Activated CD4-positive, alpha-beta T cell treated with anti-CD3 and anti-CD28 coated beads, Interleukin-2, amount 10 ng/mL, durations not matched to agents 7 days and 5 days (primary cell): ENCODE measurements around the gene MET. TPM values are rescaled to one million over a fixed set of nuclear protein-coding genes. Genes with fewer than 3 reads are reported as not detected.
"Not testable (repeated sequence)": the region's sequence is repeated elsewhere in the genome, so short reads cannot be mapped to it uniquely, and the experiment has no call there.

Experiments used
- CTCF ChIA-PET: fragments of 350-600 bp; sonication (Branson Sonifier 250); formaldehyde crosslinking; loops from one replicate; lab custom pipeline; 2021; ENCODE audit warnings: antibody characterized with exemption; lab: Charles Lee
- POLR2A ChIA-PET: fragments of 350-600 bp; sonication (Branson Sonifier 250); formaldehyde crosslinking; loops from one replicate; lab custom pipeline; 2021; ENCODE audit warnings: antibody characterized with exemption; lab: Charles Lee
- DNase-seq: peaks from one replicate; pipeline ENCODE4 v3.0.0-alpha.2; 2020
- H3K27ac Mint-ChIP-seq: one replicate; pipeline ENCODE4 v1.8.0; 2021; ENCODE audit warnings: mild to moderate bottlenecking, moderate library complexity, mixed read lengths
- H3K27me3 Mint-ChIP-seq: one replicate; pipeline ENCODE4 v1.8.0; 2021; ENCODE audit warnings: mixed read lengths
- H3K36me3 Mint-ChIP-seq: one replicate; pipeline ENCODE4 v1.8.0; 2021; ENCODE audit warnings: low read depth, mixed read lengths
- H3K4me1 Mint-ChIP-seq: one replicate; pipeline ENCODE4 v1.8.0; 2021; ENCODE audit warnings: mixed read lengths
- H3K4me3 Mint-ChIP-seq: one replicate; pipeline ENCODE4 v1.8.0; 2021; ENCODE audit warnings: mild to moderate bottlenecking, moderate library complexity, mixed read lengths
- H3K9me3 Mint-ChIP-seq: one replicate; pipeline ENCODE4 v1.8.0; 2021; ENCODE audit warnings: mixed read lengths
- total RNA-seq, 2 experiments: library from RNA; stranded (reverse); gene quantifications; one replicate each; pipeline ENCODE4 v1.2.3, GENCODE V29; 2021

MET gene
- total RNA-seq, 2 experiments from 2014 or later, result 0.21 to 0.22 TPM

GRCh38 chr7:116644628-116645027 is 27.4 kb upstream of the MET start:
- H3K36me3 Mint-ChIP-seq, result no peaks in the 10 kb centered on the region
- no peak for DNase-seq
- H3K27ac Mint-ChIP-seq, result no peak overlapping the region
- H3K27me3 Mint-ChIP-seq, result peaks cover 1% of the 10 kb centered on the region
- H3K9me3 Mint-ChIP-seq, result no peaks in the 10 kb centered on the region
- POLR2A ChIA-PET, result no interaction called here
- H3K4me3 Mint-ChIP-seq, result no peak overlapping the region
- no peaks in the 10 kb centered on the region for H3K4me1 Mint-ChIP-seq
- CTCF ChIA-PET, result no interaction called here

GRCh38 chr7:116647290-116647689 is 24.7 kb upstream of the MET start:
- Mint-ChIP-seq H3K27me3 (peaks cover 9% of the 10 kb centered on the region), H3K4me1 (no peaks in the 10 kb centered on the region), H3K36me3 (no peaks in the 10 kb centered on the region), H3K4me3 (no peak overlapping the region), H3K9me3 (no peaks in the 10 kb centered on the region), H3K27ac (no peak overlapping the region)
- POLR2A ChIA-PET, result no interaction called here
- CTCF ChIA-PET, result no interaction called here
- DNase-seq, result no peak

DNA sequence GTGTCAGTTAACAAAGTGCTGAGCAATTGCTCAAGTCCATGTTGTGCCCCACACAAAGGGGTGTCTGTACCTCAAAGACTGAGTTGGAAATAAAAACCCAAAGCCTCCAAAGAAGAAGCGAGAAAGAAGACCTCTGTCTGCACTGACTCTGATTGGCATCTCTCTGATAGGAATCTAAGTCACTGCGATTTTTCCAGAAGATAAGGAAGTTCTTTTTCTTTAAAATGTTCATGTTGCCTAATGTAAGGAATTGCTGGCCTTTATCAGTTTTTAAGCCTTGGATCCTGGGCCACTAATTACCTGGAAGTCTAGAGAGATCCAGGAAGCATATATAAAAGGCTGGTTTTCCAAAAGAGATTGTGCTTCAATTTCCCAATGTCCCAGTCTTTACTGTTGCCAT is 24.1 kb upstream of the MET start:
- POLR2A ChIA-PET, result no interaction called here
- Mint-ChIP-seq H3K9me3 (no peaks in the 10 kb centered on the region), H3K4me3 (no peak overlapping the region), H3K27me3 (peaks cover 10% of the 10 kb centered on the region), H3K4me1 (no peaks in the 10 kb centered on the region), H3K27ac (no peak overlapping the region), H3K36me3 (no peaks in the 10 kb centered on the region)
- CTCF ChIA-PET, result no interaction called here
- no peak for DNase-seq

GRCh38 chr7:116650436-116650835 is 21.6 kb upstream of the MET start:
- no peak for DNase-seq
- peaks cover 10% of the 10 kb centered on the region for H3K27me3 Mint-ChIP-seq
- H3K9me3 Mint-ChIP-seq, result no peaks in the 10 kb centered on the region
- no peak overlapping the region for H3K4me3 Mint-ChIP-seq
- H3K36me3 Mint-ChIP-seq, result no peaks in the 10 kb centered on the region
- ChIA-PET POLR2A (no interaction called here), CTCF (no interaction called here)
- H3K4me1 Mint-ChIP-seq, result no peaks in the 10 kb centered on the region
- H3K27ac Mint-ChIP-seq, result no peak overlapping the region

DNA sequence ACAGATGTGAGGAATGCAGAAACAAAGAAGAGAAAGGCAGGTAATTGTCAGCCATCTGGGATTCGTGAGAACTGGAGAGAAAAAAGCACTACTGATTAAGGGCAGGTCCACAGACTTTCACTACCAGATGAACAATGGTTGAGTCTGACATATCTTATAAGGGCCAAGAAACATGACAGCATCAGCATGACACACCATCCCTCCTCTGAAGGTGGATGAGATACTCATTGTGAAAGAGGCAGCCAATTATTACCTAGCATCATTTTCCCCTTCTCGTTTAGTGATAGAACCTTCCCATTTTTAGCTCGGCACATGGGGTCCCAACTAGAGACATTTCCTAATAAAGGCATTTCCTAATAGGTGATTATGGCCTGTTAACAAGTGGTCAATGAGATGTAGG is 19.2 kb upstream of the MET start:
- DNase-seq, result no peak
- no peaks in the 10 kb centered on the region for H3K9me3 Mint-ChIP-seq
- no peak overlapping the region for H3K27ac Mint-ChIP-seq
- H3K36me3 Mint-ChIP-seq, result no peaks in the 10 kb centered on the region
- peaks cover 12% of the 10 kb centered on the region for H3K27me3 Mint-ChIP-seq
- H3K4me1 Mint-ChIP-seq, result no peaks in the 10 kb centered on the region
- POLR2A ChIA-PET, result no interaction called here
- CTCF ChIA-PET, result no interaction called here
- H3K4me3 Mint-ChIP-seq, result no peak overlapping the region

- CTCF ChIA-PET, result no interaction called here
- H3K36me3 Mint-ChIP-seq, result no peaks in the 10 kb centered on the region
- DNase-seq, result no peak
- H3K9me3 Mint-ChIP-seq, result no peaks in the 10 kb centered on the region
- H3K4me1 Mint-ChIP-seq, result no peaks in the 10 kb centered on the region
- POLR2A ChIA-PET, result no interaction called here
- no peak overlapping the region for H3K27ac Mint-ChIP-seq
- peaks cover 11% of the 10 kb centered on the region for H3K27me3 Mint-ChIP-seq
- H3K4me3 Mint-ChIP-seq, result no peak overlapping the region
Observed at GRCh38 chr7:116653204-116653603, 18.8 kb upstream of the MET start.

GRCh38 chr7:116653646-116654045 is 18.4 kb upstream of the MET start:
- CTCF ChIA-PET, result no interaction called here
- Mint-ChIP-seq H3K4me1 (no peaks in the 10 kb centered on the region), H3K4me3 (no peak overlapping the region), H3K27ac (no peak overlapping the region), H3K9me3 (no peaks in the 10 kb centered on the region), H3K36me3 (no peaks in the 10 kb centered on the region), H3K27me3 (peaks cover 12% of the 10 kb centered on the region)
- no peak for DNase-seq
- POLR2A ChIA-PET, result no interaction called here

DNA sequence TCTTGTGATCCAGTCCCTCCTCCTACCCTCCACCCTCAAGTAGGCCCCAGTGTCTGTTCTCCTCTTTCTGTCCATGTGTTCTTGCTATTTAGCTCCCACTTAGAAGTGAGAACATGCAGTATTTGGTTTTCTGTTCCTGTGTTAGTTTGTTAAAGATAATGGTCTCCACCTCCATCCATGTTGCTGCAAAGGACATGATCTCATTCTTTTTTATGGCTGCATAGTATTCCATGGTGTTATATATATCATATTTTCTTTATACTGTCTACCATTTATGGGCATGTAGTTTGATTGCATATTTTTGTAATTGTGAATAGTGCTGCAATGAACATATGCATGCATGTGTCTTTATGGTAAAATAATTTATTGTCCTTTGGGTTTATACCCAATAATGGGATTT is 12.7 kb upstream of the MET start:
- CTCF ChIA-PET, result interaction anchor here (1.2 kb wide), 1 partner anchor 13 kb away, joined by 3 read pairs; the partner anchor contains the start of gene MET
- H3K4me3 Mint-ChIP-seq, DNase-seq, POLR2A ChIA-PET, H3K9me3 Mint-ChIP-seq, H3K27ac Mint-ChIP-seq, H3K36me3 Mint-ChIP-seq, H3K4me1 Mint-ChIP-seq: not testable (repeated sequence)
- H3K27me3 Mint-ChIP-seq, result peaks cover 17% of the 10 kb centered on the region

DNA sequence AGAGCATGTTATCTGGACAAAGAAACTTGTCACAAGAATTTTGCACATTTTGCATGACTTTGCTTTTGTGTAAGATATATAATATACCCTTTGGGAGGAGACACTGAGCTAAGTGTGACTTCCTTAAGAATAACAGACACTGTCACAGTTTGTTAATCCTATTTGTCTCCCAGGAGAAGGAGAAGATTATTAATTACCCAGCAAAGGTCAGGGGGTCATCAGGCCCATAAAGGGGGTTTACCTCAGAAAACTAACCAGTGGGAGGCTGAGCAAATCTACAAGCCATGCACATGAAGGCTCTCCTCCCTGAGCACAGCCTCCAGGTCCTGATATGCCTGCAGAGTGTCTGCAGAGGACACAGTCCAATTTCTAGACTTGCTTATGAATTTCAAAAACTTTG is 10.1 kb upstream of the MET start:
- Mint-ChIP-seq H3K4me1 (no peaks in the 10 kb centered on the region), H3K36me3 (no peaks in the 10 kb centered on the region), H3K4me3 (no peak overlapping the region), H3K9me3 (no peaks in the 10 kb centered on the region), H3K27me3 (peaks cover 27% of the 10 kb centered on the region), H3K27ac (no peak overlapping the region)
- POLR2A ChIA-PET, result no interaction called here
- no peak for DNase-seq
- CTCF ChIA-PET, result no interaction called here

GRCh38 chr7:116663744-116664143 is 8.3 kb upstream of the MET start:
- Mint-ChIP-seq H3K27me3 (peaks cover 33% of the 10 kb centered on the region), H3K4me3 (no peak overlapping the region), H3K9me3 (no peaks in the 10 kb centered on the region), H3K4me1 (no peaks in the 10 kb centered on the region), H3K27ac (no peak overlapping the region), H3K36me3 (no peaks in the 10 kb centered on the region)
- no peak for DNase-seq
- ChIA-PET POLR2A (no interaction called here), CTCF (no interaction called here)

GRCh38 chr7:116665332-116665996 is 6.5 kb upstream of the MET start:
- CTCF ChIA-PET, result no interaction called here
- Mint-ChIP-seq H3K4me1 (no peaks in the 10 kb centered on the region), H3K27me3 (peaks cover 41% of the 10 kb centered on the region), H3K9me3 (no peaks in the 10 kb centered on the region), H3K36me3 (no peaks in the 10 kb centered on the region), H3K4me3 (no peak overlapping the region), H3K27ac (no peak overlapping the region)
- POLR2A ChIA-PET, result no interaction called here
- no peak for DNase-seq

GRCh38 chr7:116669769-116670168 is 2.2 kb upstream of the MET start:
- Mint-ChIP-seq H3K27me3 (peaks cover 62% of the 10 kb centered on the region), H3K4me3 (no peak overlapping the region), H3K36me3 (no peaks in the 10 kb centered on the region), H3K4me1 (peaks cover 9% of the 10 kb centered on the region), H3K27ac (no peak overlapping the region), H3K9me3 (no peaks in the 10 kb centered on the region)
- ChIA-PET POLR2A (no interaction called here), CTCF (no interaction called here)
- DNase-seq, result no peak

DNA sequence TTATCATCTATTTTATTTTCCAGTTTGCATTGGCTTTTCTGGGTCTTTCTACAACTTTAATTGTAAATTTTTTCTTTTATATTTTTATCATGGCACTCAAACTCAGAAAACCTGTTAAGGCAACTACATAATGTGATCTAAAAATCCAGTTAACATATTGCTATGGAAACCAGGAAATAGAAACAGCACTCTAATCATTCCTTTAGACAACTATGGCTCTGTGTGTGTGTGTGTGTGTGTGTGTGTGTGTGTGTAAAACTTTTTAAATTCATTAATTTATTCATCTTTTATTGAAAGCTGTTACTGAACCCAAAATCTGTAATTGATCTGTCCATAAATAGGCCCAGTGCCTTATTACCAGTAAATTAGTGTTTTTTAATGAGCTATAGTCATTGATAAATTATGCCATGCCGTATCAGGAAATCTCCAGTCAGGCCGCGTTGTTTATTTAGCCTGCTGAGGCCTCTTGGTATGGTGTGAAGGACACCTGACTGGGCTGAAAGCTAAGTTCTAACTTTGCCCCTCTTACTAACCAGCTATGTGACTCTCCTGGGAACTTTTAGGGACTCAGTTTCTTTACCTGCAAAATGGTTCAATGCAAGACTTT is 1.5 kb upstream of the MET start:
- CTCF ChIA-PET, result no interaction called here
- POLR2A ChIA-PET, result no interaction called here
- peaks cover 61% of the 10 kb centered on the region for H3K27me3 Mint-ChIP-seq
- DNase-seq, result no peak
- H3K36me3 Mint-ChIP-seq, result no peaks in the 10 kb centered on the region
- no peak overlapping the region for H3K4me3 Mint-ChIP-seq
- H3K9me3 Mint-ChIP-seq, result no peaks in the 10 kb centered on the region
- peaks cover 9% of the 10 kb centered on the region for H3K4me1 Mint-ChIP-seq
- H3K27ac Mint-ChIP-seq, result no peak overlapping the region

DNA sequence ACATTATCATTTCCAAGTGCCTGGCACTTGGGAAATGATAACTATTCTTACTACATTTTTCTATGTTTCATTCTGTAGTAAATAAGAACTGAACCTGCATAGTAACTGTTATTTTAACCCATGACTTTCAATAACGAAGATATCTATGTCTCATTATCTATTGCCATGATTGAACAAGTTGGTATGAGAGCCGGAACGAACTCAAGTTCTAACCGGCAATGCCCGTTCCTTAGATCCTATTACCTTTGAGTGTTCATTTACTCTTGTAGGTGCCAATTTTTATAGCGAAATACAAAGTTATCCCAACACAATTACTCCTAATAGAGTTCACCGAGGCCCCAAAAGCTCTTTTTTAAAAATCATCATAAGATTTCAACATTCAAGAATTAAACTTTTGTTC is 885 bp upstream of the MET start:
- CTCF ChIA-PET, result interaction anchor here (0.6 kb wide), 1 partner anchor 130 kb away, joined by 3 read pairs; no protein-coding TSS in a partner anchor
- Mint-ChIP-seq H3K27ac (no peak overlapping the region), H3K27me3 (peaks cover 62% of the 10 kb centered on the region), H3K4me3 (peak overlapping the region; percentile 72), H3K36me3 (no peaks in the 10 kb centered on the region), H3K9me3 (no peaks in the 10 kb centered on the region), H3K4me1 (peaks cover 9% of the 10 kb centered on the region)
- POLR2A ChIA-PET, result no interaction called here
- no peak for DNase-seq
